Aorta (tissue), 5 donors: ENCODE data around the gene ADPRH. TPM values are rescaled to one million over a fixed set of nuclear protein-coding genes. Genes with fewer than 3 reads are reported as not detected.

Source experiments
- ATAC-seq: fragments of 200-7000 bp; cut with Tn5 transposase; one replicate; pipeline ENCODE4 v1.9.1; 2022; ENCODE audit warnings: moderate library complexity; ENCODE audit not compliant: low FRiP score
- DNase-seq, 2 donors: peaks; one replicate each; pipeline ENCODE4 v3.0.0-alpha.2; 2020
- H3K27ac ChIP-seq, 2 donors: one replicate each; pipeline ENCODE4 v1.5.1; 2013; ENCODE audit warnings: low read length in 2 of 2, mild to moderate bottlenecking in 2 of 2, moderate library complexity in 2 of 2, control low read depth in 1 of 2, inconsistent platforms in 1 of 2, low read depth in 1 of 2
- H3K27me3 ChIP-seq, 2 donors: one replicate each; pipeline ENCODE4 v1.6.1; 2013; ENCODE audit warnings: control low read depth in 1 of 2, low read length in 1 of 2, mild to moderate bottlenecking in 1 of 2, moderate library complexity in 1 of 2; ENCODE audit not compliant: insufficient read depth in 2 of 2, control insufficient read depth in 1 of 2
- H3K36me3 ChIP-seq, 2 donors: one replicate each; pipeline ENCODE4 v1.6.1; 2013; ENCODE audit warnings: control low read depth in 1 of 2, low read length in 1 of 2, mild to moderate bottlenecking in 1 of 2; ENCODE audit not compliant: insufficient read depth in 2 of 2, control insufficient read depth in 1 of 2
- H3K4me1 ChIP-seq, 2 donors: one replicate each; pipeline ENCODE4 v1.6.1; 2013; ENCODE audit warnings: low read length in 2 of 2, control low read depth in 1 of 2, mild to moderate bottlenecking in 1 of 2, moderate library complexity in 1 of 2; ENCODE audit not compliant: insufficient read depth in 2 of 2, control insufficient read depth in 1 of 2
- H3K4me3 ChIP-seq, 2 donors: one replicate each; pipeline ENCODE4 v1.5.1; 2013; ENCODE audit warnings: low read length in 2 of 2, control low read depth in 1 of 2, mild to moderate bottlenecking in 1 of 2
- H3K9me3 ChIP-seq: one replicate; pipeline ENCODE4 v1.6.1; 2013; ENCODE audit warnings: mild to moderate bottlenecking, low read length; ENCODE audit not compliant: control insufficient read depth
- WGBS, 2 donors: extraction: QIAGEN DNeasy Blood & Tissue Kit; methylation state at CpG; one replicate each; pipeline ENCODE4 v1.1.7; 2013; 5-methylcytosine and 5-hydroxymethylcytosine counted together
- intact Hi-C, 2 donors: fragments of 100-400 bp; cut with DNase I; formaldehyde crosslinking; loops; one replicate each; pipeline versions ENCODE4 v1.14.2 to v1.15.0; 2022
- polyA plus RNA-seq, 2 donors: library from polyadenylated mRNA; stranded (reverse); fragments of 200-250 nt; gene quantifications; one replicate each; pipeline ENCODE4 v1.2.3, GENCODE V29; 2013
- total RNA-seq, 2 donors: library from RNA; stranded (reverse); fragmentation: NEBNext Ultra II Directional; extraction: Animal tissue kit (Norgen Biotek cat#: 25700); gene quantifications; one replicate each; pipeline ENCODE4 v1.2.1, GENCODE V29; 2021
- donor health status: healthy with polysubstance abuse.
- donor health status: Bipolar disorder and iron deficiency.
- donor health status: DM: no; HTN: no; CAD: no.
- donor health status: DM: no; HTN: no; CAD: no.
- donor health status: DM: yes; HTN: yes; CAD: no.

The ADPRH gene
- total and polyA plus RNA-seq, 4 donors: 5.6 to 13.9 (median 10.5) TPM

GRCh38 chr3:119597548-119598288 is 18.4 kb downstream of the ADPRH start, which contains the start of gene PLA1A:
TSS of gene PLA1A (plus strand) at chr3:119597885. CDS start at chr3:119597914, 29 bp downstream.
- Histone ChIP-seq H3K9me3 (no peaks in the 10 kb centered on the region), H3K4me3 (no peak within 1 kb of the TSS), H3K36me3 (no peaks in the 10 kb centered on the region), H3K27ac (no peak within 1 kb of the TSS), H3K27me3 (no peaks in the 10 kb centered on the region), H3K4me1 (no peaks in the 10 kb centered on the region)
- no peak for DNase-seq
- ATAC-seq: no peak
- intact Hi-C loops: no loop called here
- WGBS, 2 donors: 76 to 79% methylated on average over 7 of the region's 7 CpGs

GRCh38 chr3:119598410-119599098 is 19.3 kb downstream of the ADPRH start:
- Histone ChIP-seq H3K27ac (no peak overlapping the region), H3K9me3 (no peaks in the 10 kb centered on the region)
- ATAC-seq: no peak

GRCh38 chr3:119599558-119600174 is 20.4 kb downstream of the ADPRH start:
- WGBS, 2 donors: 95% methylated on average over 6 of the region's 6 CpGs
- H3K27me3 ChIP-seq: no peaks in the 10 kb centered on the region
- intact Hi-C loops: no loop called here
- no peaks in the 10 kb centered on the region for H3K9me3 ChIP-seq
- no peak overlapping the region for H3K27ac ChIP-seq
- H3K36me3 ChIP-seq: no peaks in the 10 kb centered on the region
- DNase-seq (no peak), ATAC-seq (no peak)
- H3K4me3 ChIP-seq: no peak overlapping the region
- H3K4me1 ChIP-seq: no peaks in the 10 kb centered on the region

More at GRCh38 chr3:119598410-119599098, 19.3 kb downstream of the ADPRH start:
- H3K4me3 ChIP-seq: no peak overlapping the region
- H3K27me3 ChIP-seq: no peaks in the 10 kb centered on the region
- 98 to 100% methylated on average over 1 of the region's 1 CpG for WGBS, 2 donors
- no peaks in the 10 kb centered on the region for H3K4me1 ChIP-seq
- no peak for DNase-seq
- intact Hi-C loops: no loop called here
- H3K36me3 ChIP-seq: no peaks in the 10 kb centered on the region

GRCh38 chr3:119600732-119601131 is 21.4 kb downstream of the ADPRH start:
- DNase-seq (peak in 1 of 2 donors; percentile 53), ATAC-seq (no peak)
- Histone ChIP-seq H3K4me1 (no peaks in the 10 kb centered on the region), H3K9me3 (no peaks in the 10 kb centered on the region), H3K27ac (no peak overlapping the region), H3K27me3 (no peaks in the 10 kb centered on the region), H3K36me3 (no peaks in the 10 kb centered on the region), H3K4me3 (no peak overlapping the region)
- intact Hi-C loops: no loop called here
- 74 to 77% methylated on average over 5 of the region's 5 CpGs for WGBS, 2 donors

- ATAC-seq: no peak
- Histone ChIP-seq H3K36me3 (no peaks in the 10 kb centered on the region), H3K4me1 (no peaks in the 10 kb centered on the region), H3K4me3 (no peak overlapping the region), H3K9me3 (no peaks in the 10 kb centered on the region), H3K27me3 (no peaks in the 10 kb centered on the region), H3K27ac (no peak overlapping the region)
- intact Hi-C loops: no loop called here
- no peak for DNase-seq
- 92 to 93% methylated on average over 3 of the region's 3 CpGs for WGBS, 2 donors
Observed at GRCh38 chr3:119601154-119601553, 21.9 kb downstream of the ADPRH start.

GRCh38 chr3:119602676-119603075 is 23.4 kb downstream of the ADPRH start:
- H3K4me3 ChIP-seq: no peak overlapping the region
- no peaks in the 10 kb centered on the region for H3K27me3 ChIP-seq
- H3K36me3 ChIP-seq: no peaks in the 10 kb centered on the region
- H3K27ac ChIP-seq: no peak overlapping the region
- no peaks in the 10 kb centered on the region for H3K4me1 ChIP-seq
- intact Hi-C loops: no loop called here
- H3K9me3 ChIP-seq: no peaks in the 10 kb centered on the region
- 27 to 34% methylated on average over 1 of the region's 1 CpG for WGBS, 2 donors
- ATAC-seq (no peak), DNase-seq (no peak)

- no peaks in the 10 kb centered on the region for H3K4me1 ChIP-seq
- no peak for DNase-seq
- no peak for ATAC-seq
- H3K9me3 ChIP-seq: no peaks in the 10 kb centered on the region
- no peak overlapping the region for H3K4me3 ChIP-seq
- H3K27ac ChIP-seq: no peak overlapping the region
- H3K36me3 ChIP-seq: no peaks in the 10 kb centered on the region
- intact Hi-C loops: no loop called here
- 91 to 100% methylated on average over 1 of the region's 1 CpG for WGBS, 2 donors
- H3K27me3 ChIP-seq: no peaks in the 10 kb centered on the region
Observed at GRCh38 chr3:119604878-119605277, 25.6 kb downstream of the ADPRH start.

GRCh38 chr3:119608405-119609000 is 29.2 kb downstream of the ADPRH start:
- H3K27ac ChIP-seq: no peak overlapping the region
- no peak for DNase-seq
- H3K9me3 ChIP-seq: no peaks in the 10 kb centered on the region
- no peak for ATAC-seq
- H3K36me3 ChIP-seq: no peaks in the 10 kb centered on the region
- intact Hi-C loops: no loop called here
- no peaks in the 10 kb centered on the region for H3K27me3 ChIP-seq
- no peaks in the 10 kb centered on the region for H3K4me1 ChIP-seq
- no peak overlapping the region for H3K4me3 ChIP-seq
- WGBS, 2 donors: 82 to 91% methylated on average over 6 of the region's 6 CpGs
